Peyer's patch (tissue), 4 donors: ENCODE data around the gene MAPK8IP2.

Experiments used
- CTCF ChIP-seq, 6 experiments: fragments of 450-650 bp in 4 of 6; fragments of 200-600 bp in 2 of 6; sonication (generic) in 1 of 6; IDR thresholded peaks; one replicate each; pipeline ENCODE4 v1.5.1; 2017 to 2019; ENCODE audit warnings: antibody characterized with exemption in 6 of 6, mild to moderate bottlenecking in 3 of 6, moderate library complexity in 1 of 6
- POLR2A ChIP-seq, 2 donors: fragments of 450-650 bp; IDR thresholded peaks; one replicate each; pipeline ENCODE4 v1.5.1; 2017; ENCODE audit warnings: antibody characterized with exemption in 2 of 2, mild to moderate bottlenecking in 2 of 2, moderate library complexity in 2 of 2

DNA sequence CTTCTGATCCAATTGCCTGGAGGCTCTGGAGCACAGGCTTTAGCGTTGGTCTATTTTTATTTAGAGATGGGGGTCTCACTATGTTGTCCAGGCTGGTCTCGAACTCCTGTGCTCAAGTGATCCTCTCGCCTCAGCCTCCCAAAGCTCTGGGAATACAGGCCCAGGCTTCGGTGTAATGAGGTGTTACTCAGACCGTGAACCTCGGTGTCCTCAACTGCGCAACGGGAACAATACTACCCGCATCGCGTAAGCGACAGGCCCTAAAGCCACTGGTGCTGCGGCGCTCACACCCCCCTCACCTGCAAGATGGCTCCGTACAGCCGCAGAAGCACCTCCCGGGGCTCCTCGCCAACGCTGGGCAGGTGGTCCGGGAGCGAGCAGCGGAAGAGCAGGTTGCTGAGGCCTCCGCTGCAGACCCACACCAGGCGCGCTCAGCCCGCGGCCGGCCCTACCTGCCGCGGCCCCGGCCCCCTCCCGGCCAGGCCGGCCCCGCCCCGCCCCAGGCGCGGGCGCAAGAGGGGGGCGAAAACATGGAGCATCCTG lies 18.6 kb upstream of the MAPK8IP2 start:
- TF ChIP-seq CTCF (IDR thresholded peaks at IDR 0.05): no peak
- TF ChIP-seq POLR2A (IDR thresholded peaks at IDR 0.05): no peak
